ENCODE data around the gene CFL1.

The CFL1 gene

GRCh38 chr11:65891219-65892136 lies 33.5 kb upstream of the CFL1 start:
- no peak for DNase-seq (ENCODE audit: low read depth, low spot score)
- peak overlapping the region; percentile 73 for H3K4me3 ChIP-seq (ENCODE audit: low read depth, low read length)
- TF ChIP-seq, protein P1, sequence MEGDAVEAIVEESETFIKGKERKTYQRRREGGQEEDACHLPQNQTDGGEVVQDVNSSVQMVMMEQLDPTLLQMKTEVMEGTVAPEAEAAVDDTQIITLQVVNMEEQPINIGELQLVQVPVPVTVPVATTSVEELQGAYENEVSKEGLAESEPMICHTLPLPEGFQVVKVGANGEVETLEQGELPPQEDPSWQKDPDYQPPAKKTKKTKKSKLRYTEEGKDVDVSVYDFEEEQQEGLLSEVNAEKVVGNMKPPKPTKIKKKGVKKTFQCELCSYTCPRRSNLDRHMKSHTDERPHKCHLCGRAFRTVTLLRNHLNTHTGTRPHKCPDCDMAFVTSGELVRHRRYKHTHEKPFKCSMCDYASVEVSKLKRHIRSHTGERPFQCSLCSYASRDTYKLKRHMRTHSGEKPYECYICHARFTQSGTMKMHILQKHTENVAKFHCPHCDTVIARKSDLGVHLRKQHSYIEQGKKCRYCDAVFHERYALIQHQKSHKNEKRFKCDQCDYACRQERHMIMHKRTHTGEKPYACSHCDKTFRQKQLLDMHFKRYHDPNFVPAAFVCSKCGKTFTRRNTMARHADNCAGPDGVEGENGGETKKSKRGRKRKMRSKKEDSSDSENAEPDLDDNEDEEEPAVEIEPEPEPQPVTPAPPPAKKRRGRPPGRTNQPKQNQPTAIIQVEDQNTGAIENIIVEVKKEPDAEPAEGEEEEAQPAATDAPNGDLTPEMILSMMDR (IDR thresholded peaks at IDR 0.05; ENCODE audit: insufficient read depth, low read length, missing control alignments) = peak; percentile 37
- ChIA-PET CTCF (interaction anchor here (0.9 to 33.3 kb wide), 7 partner anchors 9 to 88 kb away, joined by 3 to 1090 read pairs (median 20); partner anchors contain the start of genes C11orf68, CTSW, EFEMP2 and FOSL1), POLR2A (interaction anchor here (0.7 to 8.7 kb wide), 13 partner anchors 8 to 233 kb away, joined by 3 to 136 read pairs (median 5); partner anchors contain the start of genes C11orf68, CFL1, DRAP1 and FOSL1)

DNA sequence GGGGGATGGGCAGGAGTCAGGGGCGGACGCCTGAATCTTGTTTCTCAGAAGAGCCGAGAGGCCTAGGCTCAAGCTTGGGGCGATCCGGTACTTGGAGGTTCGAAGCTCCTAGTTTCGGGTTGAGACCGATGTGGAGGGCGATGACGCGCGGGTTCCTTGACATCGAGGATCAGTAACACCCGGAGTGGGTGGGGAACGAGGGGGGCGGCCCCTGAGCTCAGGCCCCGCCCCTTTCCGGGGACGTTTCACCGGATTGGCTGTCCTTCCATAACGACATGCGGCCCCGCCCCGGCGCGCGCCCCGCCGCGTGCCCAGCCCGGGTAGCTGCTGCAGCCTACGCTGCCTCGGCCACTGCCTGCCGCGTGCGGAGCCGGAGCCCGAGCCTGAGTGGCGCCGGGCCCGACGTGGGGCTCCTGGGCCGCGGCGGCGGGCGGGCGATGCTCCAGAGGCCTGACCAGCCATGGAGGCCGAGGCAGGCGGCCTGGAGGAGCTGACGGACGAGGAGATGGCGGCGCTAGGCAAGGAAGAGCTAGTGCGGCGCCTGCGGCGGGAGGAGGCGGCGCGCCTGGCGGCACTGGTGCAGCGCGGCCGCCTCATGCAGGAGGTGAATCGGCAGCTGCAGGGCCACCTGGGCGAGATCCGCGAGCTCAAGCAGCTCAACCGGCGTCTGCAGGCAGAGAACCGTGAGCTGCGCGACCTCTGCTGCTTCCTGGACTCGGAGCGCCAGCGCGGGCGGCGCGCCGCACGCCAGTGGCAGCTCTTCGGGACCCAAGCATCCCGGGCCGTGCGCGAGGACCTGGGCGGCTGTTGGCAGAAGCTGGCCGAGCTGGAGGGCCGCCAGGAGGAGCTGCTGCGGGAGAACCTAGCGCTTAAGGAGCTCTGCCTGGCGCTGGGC lies 32.6 kb upstream of the CFL1 start, which contains the start of gene CCDC85B:
Gene CCDC85B (plus strand): TSS at position 350 of the 895 bp plus-strand sequence. CDS start 111 bp downstream, at position 461.
- TF ChIP-seq, protein P1 (IDR thresholded peaks at IDR 0.05; ENCODE audit: insufficient read depth, low read length, missing control alignments) = peak; percentile 21
- ChIA-PET POLR2A (interaction anchor here (0.7 to 8.7 kb wide), 18 partner anchors 9 to 232 kb away, joined by 3 to 136 read pairs (median 4); partner anchors contain the start of genes C11orf68, CFL1, DRAP1 and FOSL1), CTCF (interaction anchor here (0.9 to 33.3 kb wide), 18 partner anchors 9 to 185 kb away, joined by 3 to 1090 read pairs (median 9); partner anchors contain the start of genes C11orf68, CTSW, EFEMP2 and FOSL1)
- peak; percentile 66 for DNase-seq (ENCODE audit: low read depth, low spot score)
- H3K4me3 ChIP-seq (ENCODE audit: low read depth, low read length) = peak within 1 kb of the TSS; percentile 73

- peak; percentile 75 for DNase-seq (ENCODE audit: low read depth, low spot score)
- TF ChIP-seq, protein P1 (IDR thresholded peaks at IDR 0.05; ENCODE audit: insufficient read depth, low read length, missing control alignments) = no peak
- ChIA-PET CTCF (interaction anchor here (0.7 to 33.3 kb wide), 31 partner anchors 16 to 380 kb away, joined by 3 to 1090 read pairs (median 5); partner anchors contain the start of genes AP5B1, BANF1, C11orf68 and CFL1), POLR2A (interaction anchor here (0.6 to 8.7 kb wide), 14 partner anchors 9 to 117 kb away, joined by 3 to 136 read pairs (median 5); partner anchors contain the start of genes C11orf68, CFL1, DRAP1 and FOSL1)
- peak within 1 kb of the TSS; percentile 94 for H3K4me3 ChIP-seq (ENCODE audit: low read depth, low read length)
Observed at GRCh38 chr11:65888163-65888814, 30.3 kb upstream of the CFL1 start, which contains the start of gene FIBP. Gene FIBP, minus strand, starts transcription at chr11:65888471. Its CDS starts 53 bp downstream, at chr11:65888418.

- ChIA-PET POLR2A (interaction anchor here (0.6 to 8.7 kb wide), 10 partner anchors 9 to 118 kb away, joined by 3 to 136 read pairs (median 6); partner anchors contain the start of genes C11orf68, CFL1, DRAP1 and FOSL1), CTCF (interaction anchor here (0.7 to 33.3 kb wide), 24 partner anchors 15 to 231 kb away, joined by 3 to 1090 read pairs (median 10); partner anchors contain the start of genes AP5B1, C11orf68, CFL1 and CTSW)
- no peak for DNase-seq (ENCODE audit: low read depth, low spot score)
- H3K4me3 ChIP-seq (ENCODE audit: low read depth, low read length) = peak overlapping the region; percentile 94
- TF ChIP-seq, protein P1 (IDR thresholded peaks at IDR 0.05; ENCODE audit: insufficient read depth, low read length, missing control alignments) = no peak
Observed at GRCh38 chr11:65887723-65888162, 29.8 kb upstream of the CFL1 start.
